Neural crest cell (in vitro differentiated cells): ENCODE data around the gene SGMS1. TPM values are rescaled to one million over a fixed set of nuclear protein-coding genes. Genes with fewer than 3 reads are reported as not detected.
"Not testable (repeated sequence)": the region's sequence is repeated elsewhere in the genome, so short reads cannot be mapped to it uniquely, and the experiment has no call there.

ENCODE experiments used
- DNase-seq: peaks from one replicate; pipeline ENCODE4 v3.0.0; 2021; ENCODE audit warnings: low read depth, mixed read lengths, low spot score
- H3K27ac Mint-ChIP-seq: one replicate; pipeline ENCODE4 v1.8.0; 2021; ENCODE audit warnings: mild to moderate bottlenecking, mixed read lengths; ENCODE audit not compliant: unreplicated experiment
- H3K27me3 Mint-ChIP-seq: 2 replicates; pipeline ENCODE4 v1.8.0; 2021; ENCODE audit warnings: low read depth, mild to moderate bottlenecking, mixed read lengths
- H3K36me3 Mint-ChIP-seq: 2 replicates; pipeline ENCODE4 v1.8.0; 2021; ENCODE audit warnings: low read depth, mild to moderate bottlenecking, mixed read lengths
- H3K4me1 Mint-ChIP-seq: 2 replicates; pipeline ENCODE4 v1.8.0; 2021; ENCODE audit warnings: mixed read lengths
- H3K4me3 Mint-ChIP-seq: one replicate; pipeline ENCODE4 v1.8.0; 2021; ENCODE audit warnings: mild to moderate bottlenecking, mixed read lengths
- H3K9me3 Mint-ChIP-seq: 2 replicates; pipeline ENCODE4 v1.8.0; 2021; ENCODE audit warnings: mixed read lengths
- total RNA-seq: library from RNA; stranded (reverse); gene quantifications from 2 replicates; pipeline ENCODE4 v1.2.1, GENCODE V29; 2021
- TF ChIP-seq, protein P1 (sequence below): fragments of 200-600 bp; sonication (generic); conservative IDR thresholded peaks from 2 replicates; pipeline ENCODE4 v1.5.0; 2021; ENCODE audit warnings: antibody characterized with exemption, mild to moderate bottlenecking

The SGMS1 gene
- total RNA-seq, 1 donor from 2014 or later = 14.4 TPM

DNA sequence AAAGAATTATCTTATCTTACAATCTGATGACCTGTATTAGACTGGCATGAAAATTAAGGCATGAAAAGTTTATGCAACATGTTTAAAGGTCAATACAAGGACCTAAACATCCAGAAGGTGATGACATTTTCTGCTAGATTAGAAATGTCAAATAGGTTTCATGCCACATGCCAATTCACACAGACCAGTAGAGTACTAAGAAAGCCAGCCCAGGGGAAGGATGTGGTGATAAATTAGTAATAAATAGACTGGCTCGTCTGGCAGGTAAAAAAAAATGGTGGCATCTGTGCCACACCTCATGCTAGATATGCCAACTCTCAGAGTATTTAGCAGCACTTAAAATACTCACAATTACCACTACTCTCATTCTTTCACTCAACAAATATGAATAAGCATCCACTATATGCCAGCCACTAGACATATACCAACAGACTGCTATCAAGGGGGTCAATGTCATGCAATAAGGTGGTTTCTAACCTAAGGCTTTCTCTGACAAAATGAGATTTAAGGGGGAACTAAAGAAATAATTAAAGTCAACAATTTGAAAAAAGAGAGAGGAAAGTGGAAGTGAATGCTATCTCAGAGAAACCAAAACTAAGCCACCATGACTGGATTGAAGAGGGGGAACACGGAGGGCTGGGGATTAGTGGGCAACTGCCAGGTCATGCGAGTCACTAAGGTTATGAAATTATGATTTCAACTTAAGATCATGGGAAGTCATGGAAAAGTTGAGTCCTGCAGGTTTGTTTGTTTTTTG, 83.5 kb downstream of the SGMS1 start:
- TF ChIP-seq, protein P1, sequence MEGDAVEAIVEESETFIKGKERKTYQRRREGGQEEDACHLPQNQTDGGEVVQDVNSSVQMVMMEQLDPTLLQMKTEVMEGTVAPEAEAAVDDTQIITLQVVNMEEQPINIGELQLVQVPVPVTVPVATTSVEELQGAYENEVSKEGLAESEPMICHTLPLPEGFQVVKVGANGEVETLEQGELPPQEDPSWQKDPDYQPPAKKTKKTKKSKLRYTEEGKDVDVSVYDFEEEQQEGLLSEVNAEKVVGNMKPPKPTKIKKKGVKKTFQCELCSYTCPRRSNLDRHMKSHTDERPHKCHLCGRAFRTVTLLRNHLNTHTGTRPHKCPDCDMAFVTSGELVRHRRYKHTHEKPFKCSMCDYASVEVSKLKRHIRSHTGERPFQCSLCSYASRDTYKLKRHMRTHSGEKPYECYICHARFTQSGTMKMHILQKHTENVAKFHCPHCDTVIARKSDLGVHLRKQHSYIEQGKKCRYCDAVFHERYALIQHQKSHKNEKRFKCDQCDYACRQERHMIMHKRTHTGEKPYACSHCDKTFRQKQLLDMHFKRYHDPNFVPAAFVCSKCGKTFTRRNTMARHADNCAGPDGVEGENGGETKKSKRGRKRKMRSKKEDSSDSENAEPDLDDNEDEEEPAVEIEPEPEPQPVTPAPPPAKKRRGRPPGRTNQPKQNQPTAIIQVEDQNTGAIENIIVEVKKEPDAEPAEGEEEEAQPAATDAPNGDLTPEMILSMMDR = no peak
- peak overlapping the region; percentile 37 for H3K27ac Mint-ChIP-seq
- H3K27me3 Mint-ChIP-seq = no peaks in the 10 kb centered on the region
- H3K4me1 Mint-ChIP-seq = peaks cover 49% of the 10 kb centered on the region
- H3K9me3 Mint-ChIP-seq = no peaks in the 10 kb centered on the region
- DNase-seq = no peak
- peak overlapping the region; percentile 31 for H3K4me3 Mint-ChIP-seq
- no peaks in the 10 kb centered on the region for H3K36me3 Mint-ChIP-seq

DNA sequence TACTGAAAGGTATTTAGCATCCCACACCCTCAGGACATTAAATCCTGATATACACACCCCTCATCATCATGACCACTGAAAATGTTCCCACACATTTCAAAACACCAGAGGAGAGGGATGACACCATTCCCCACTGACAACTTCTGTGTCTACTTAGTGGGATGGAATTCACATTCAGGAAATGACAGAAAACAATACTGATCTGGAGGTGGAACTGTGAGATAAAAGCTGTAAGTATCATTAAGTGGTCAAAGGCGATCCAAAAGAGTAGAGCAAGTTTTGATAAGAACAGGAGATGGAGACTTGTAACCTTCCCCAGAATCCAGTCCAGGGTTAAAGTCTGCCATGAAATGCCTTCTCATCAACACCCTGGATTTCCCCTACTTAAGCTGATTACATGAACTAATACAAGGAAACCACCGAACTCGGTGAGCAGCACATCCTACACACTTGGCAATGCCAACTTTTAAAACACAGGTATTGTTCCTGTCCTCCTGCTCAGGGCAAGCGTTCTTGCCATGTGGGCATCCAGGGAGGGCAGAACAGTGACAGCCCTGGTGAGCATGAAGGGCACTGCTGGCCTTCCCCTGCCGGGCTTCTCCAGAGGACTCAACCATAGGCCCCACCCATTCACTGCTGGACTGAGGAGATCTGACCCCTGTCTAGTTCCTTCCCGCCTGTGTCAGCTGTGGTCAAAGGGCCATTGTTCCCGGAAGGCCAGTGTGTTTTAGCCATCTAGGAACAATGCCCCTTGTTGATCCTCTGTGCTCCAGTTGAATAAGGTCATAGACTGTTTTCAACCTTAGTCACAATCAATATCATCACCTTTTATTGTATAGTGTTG, 85.0 kb downstream of the SGMS1 start:
- Mint-ChIP-seq H3K36me3 (no peaks in the 10 kb centered on the region), H3K27me3 (no peaks in the 10 kb centered on the region), H3K9me3 (no peaks in the 10 kb centered on the region), H3K27ac (peak overlapping the region; percentile 16), H3K4me1 (peaks cover 39% of the 10 kb centered on the region), H3K4me3 (peak overlapping the region; percentile 2)
- TF ChIP-seq, protein P1 = no peak
- DNase-seq = peak; percentile 25

DNA sequence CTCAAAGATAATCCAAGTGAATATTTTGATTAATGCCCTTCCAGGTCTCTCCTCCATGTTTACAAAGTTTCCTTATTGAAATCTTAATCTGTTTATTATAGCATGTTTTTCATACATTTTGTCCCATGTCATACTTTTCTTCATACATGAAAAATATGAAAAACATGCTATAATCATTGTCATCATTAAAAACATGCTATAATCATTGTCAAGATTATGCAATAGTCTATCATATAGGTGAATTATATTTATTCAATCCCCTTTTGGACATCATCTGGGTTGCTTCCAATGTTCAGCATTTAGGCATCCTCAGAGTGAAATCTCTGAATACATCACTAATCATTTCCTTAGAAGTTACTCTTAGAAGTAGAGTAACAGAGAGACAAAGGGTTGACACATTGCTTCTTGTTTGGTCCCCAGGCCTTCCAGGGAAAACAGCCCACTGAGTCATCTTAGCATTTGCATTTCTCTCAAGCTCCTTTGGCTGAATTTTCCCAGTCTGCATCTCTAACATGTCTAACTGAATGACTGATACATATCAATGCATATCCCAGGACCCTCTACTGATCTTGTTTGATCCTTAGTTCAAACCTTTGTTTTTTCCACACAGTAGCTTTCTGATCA, 87.0 kb downstream of the SGMS1 start:
- H3K36me3 Mint-ChIP-seq = no peaks in the 10 kb centered on the region
- TF ChIP-seq, protein P1 = no peak
- H3K27ac Mint-ChIP-seq = no peak overlapping the region

DNA sequence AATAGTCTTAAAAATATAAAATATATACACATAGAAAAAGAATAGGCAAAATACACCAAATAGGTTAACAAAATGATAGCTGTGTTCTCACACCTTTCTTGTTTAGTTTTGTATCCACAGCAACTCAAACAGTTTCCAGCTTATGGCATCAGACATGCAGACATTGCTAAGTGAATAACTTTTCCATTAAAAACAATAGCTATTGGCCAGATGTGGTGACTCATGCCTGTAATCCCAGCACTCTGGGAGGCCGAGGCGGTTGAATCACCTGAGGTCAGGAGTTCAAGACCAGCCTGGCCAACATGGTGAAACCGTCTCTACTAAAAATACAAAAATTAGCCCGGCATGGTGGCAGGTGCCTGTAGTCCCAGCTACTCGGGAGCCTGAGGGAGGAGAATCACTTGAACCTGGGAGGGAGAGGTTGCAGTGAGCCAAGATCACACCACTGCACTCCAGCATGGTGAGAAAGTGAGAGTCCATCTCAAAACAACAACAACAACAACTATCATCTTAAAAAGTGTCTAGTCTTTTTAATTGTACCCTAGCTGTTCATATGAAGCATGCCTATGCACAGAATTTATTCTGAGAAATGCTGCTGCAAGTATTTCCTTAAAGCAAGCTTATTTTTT, 88.9 kb downstream of the SGMS1 start:
- DNase-seq, H3K4me3 Mint-ChIP-seq, H3K27me3 Mint-ChIP-seq, H3K36me3 Mint-ChIP-seq, H3K9me3 Mint-ChIP-seq, H3K27ac Mint-ChIP-seq: not testable (repeated sequence)
- H3K4me1 Mint-ChIP-seq = peaks cover 30% of the 10 kb centered on the region

More for the DNA sequence above, 87.0 kb downstream of the SGMS1 start:
- Mint-ChIP-seq H3K9me3 (no peaks in the 10 kb centered on the region), H3K4me1 (peaks cover 36% of the 10 kb centered on the region), H3K27me3 (no peaks in the 10 kb centered on the region), H3K4me3 (no peak overlapping the region)
- DNase-seq = no peak

DNA sequence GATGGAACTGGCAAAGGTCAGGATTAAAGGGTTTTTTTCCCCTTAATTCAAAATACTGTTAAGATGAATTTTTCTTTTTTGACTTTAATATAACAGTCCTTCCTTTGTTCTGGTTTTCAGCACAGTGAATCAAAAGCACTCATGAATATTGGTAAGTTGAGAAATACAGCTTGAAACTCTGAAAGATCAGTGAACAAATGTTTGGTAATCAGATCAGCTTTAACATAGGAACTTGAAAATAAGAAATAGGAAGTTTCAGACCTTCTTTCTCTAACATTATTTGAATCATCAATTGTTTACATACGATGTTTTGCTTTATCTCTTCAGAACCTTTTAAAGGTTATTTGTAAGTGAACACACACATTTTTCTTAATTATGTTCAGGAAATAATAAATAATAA, 90.5 kb downstream of the SGMS1 start:
- no peak for DNase-seq
- TF ChIP-seq, protein P1 = no peak
- H3K4me1 Mint-ChIP-seq = peaks cover 17% of the 10 kb centered on the region
- H3K27ac Mint-ChIP-seq = no peak overlapping the region
- no peaks in the 10 kb centered on the region for H3K27me3 Mint-ChIP-seq
- no peaks in the 10 kb centered on the region for H3K36me3 Mint-ChIP-seq
- no peaks in the 10 kb centered on the region for H3K9me3 Mint-ChIP-seq
- no peak overlapping the region for H3K4me3 Mint-ChIP-seq
